T-helper 1 cell treated with Interleukin-12 subunit alpha and Interleukin-12 subunit beta and Interleukin-4 antibody, amounts not matched to agents 30 μg/mL and 1 μg/mL, for 36 hours (primary cell): ENCODE measurements around the gene DLGAP3.

Experiments
- H3K27ac Mint-ChIP-seq: one replicate; pipeline ENCODE4 v1.8.0; 2021; ENCODE audit warnings: mild to moderate bottlenecking, mixed read lengths
- H3K27me3 Mint-ChIP-seq: one replicate; pipeline ENCODE4 v1.8.0; 2021; ENCODE audit warnings: low read depth, mixed read lengths
- H3K36me3 Mint-ChIP-seq: one replicate; pipeline ENCODE4 v1.8.0; 2021; ENCODE audit warnings: low read depth, mixed read lengths
- H3K4me1 Mint-ChIP-seq: one replicate; pipeline ENCODE4 v1.8.0; 2021; ENCODE audit warnings: low read depth, mixed read lengths
- H3K4me3 Mint-ChIP-seq: one replicate; pipeline ENCODE4 v1.8.0; 2021; ENCODE audit warnings: mild to moderate bottlenecking, moderate library complexity, mixed read lengths
- H3K9me3 Mint-ChIP-seq: one replicate; pipeline ENCODE4 v1.8.0; 2021; ENCODE audit warnings: mixed read lengths

The DLGAP3 gene

DNA sequence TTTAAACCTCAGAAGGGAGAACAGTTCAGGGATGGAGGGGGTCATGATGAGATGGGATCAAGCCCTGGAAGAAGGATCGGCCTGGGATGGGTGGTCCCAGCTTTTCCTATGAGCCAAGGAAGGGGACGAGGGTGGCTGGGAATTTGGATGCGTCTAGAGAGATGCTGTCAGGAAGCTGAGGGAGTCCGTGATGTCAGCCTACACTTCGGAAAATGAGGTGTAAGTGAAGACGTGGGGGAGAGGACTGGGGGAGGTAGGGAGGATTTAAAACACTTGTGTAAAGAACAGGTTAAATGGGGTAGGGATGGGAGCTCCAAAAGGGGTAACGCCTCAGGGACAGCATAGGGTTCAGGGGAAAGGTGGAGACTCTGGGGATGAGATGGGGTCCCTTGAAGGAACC is 27.5 kb downstream of the DLGAP3 start:
- Mint-ChIP-seq H3K36me3 (no peaks in the 10 kb centered on the region), H3K27me3 (peaks cover 15% of the 10 kb centered on the region), H3K4me3 (no peak overlapping the region), H3K27ac (no peak overlapping the region), H3K4me1 (no peaks in the 10 kb centered on the region), H3K9me3 (no peaks in the 10 kb centered on the region)

DNA sequence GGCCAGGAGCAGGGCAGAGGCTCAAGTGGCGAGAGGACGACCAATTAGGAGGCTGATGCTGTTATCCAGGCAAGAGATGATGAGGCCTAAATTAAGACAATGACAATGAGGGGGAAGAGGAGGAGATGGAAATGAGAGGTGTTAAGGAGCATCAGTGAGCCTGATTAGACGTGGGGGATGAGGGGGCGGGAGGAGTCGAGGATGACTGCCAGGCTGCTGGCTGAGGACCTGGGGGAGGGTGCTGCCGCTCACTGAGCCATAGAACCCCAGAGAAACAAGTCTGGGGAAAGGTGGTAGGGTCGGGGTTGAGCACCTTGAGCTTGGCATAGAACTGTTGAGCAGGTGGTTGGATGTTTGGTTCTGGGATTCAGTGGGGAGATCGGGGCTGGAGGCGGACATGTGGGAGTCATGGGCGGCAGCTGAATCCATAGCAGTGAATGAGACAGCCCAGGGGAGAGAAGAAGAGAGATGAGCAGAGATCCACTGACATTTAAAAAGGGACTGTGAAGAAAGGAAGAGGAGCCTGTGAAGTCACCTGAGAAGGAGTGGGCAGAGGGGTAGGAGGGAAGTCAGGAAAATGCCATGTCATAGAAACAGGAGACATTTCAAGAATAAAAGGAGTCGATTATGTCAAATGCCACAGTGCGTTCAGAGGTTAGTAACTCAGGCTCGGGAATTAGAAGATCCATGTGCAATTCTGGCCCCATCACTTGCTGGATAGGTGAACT is 28.5 kb downstream of the DLGAP3 start:
- Mint-ChIP-seq H3K9me3 (no peaks in the 10 kb centered on the region), H3K36me3 (no peaks in the 10 kb centered on the region), H3K4me1 (no peaks in the 10 kb centered on the region), H3K4me3 (no peak overlapping the region), H3K27ac (no peak overlapping the region), H3K27me3 (peaks cover 15% of the 10 kb centered on the region)

DNA sequence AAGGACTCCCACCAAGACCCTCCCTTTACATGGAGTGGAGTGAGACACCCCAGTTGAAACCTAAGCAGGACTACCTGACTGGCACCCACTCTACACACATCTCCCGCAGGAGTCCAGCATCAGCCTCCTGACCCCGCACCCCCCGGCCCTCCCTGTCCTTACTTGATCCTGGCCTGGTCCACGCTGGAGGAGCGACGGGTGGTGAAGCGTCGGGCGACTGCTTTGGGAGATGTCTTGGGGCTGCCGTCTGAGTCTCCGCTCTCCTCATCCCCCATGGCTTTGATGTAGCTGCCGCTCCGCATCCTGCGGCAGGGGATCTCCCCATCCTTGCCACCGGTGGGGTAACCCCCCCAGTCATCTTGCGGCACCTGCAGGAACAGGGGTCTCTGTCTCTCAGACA is 29.5 kb downstream of the DLGAP3 start:
- H3K27ac Mint-ChIP-seq, result no peak overlapping the region
- no peak overlapping the region for H3K4me3 Mint-ChIP-seq
- H3K9me3 Mint-ChIP-seq, result no peaks in the 10 kb centered on the region
- no peaks in the 10 kb centered on the region for H3K36me3 Mint-ChIP-seq
- H3K27me3 Mint-ChIP-seq, result peaks cover 15% of the 10 kb centered on the region
- H3K4me1 Mint-ChIP-seq, result no peaks in the 10 kb centered on the region

DNA sequence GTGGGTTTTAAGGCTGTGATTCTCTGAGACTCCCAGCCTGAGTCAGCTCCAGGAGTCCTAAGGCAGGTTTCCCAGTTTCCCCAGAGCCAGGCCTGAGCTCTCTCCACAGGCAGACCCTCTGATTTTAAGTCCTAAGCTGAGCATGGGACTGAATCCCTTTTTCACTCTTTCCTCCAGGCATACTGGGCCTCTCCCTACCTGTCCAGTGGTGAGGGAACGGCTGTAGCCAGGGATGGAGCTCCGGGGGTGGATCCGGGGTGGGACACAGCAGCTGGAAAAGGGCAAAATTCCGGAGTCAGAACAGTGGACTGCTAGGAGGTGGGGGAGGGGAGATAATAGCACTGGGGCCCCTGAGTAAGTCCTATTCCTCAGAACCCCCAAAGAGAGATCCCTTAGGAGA is 30.0 kb downstream of the DLGAP3 start:
- Mint-ChIP-seq H3K4me1 (no peaks in the 10 kb centered on the region), H3K36me3 (no peaks in the 10 kb centered on the region), H3K27ac (no peak overlapping the region), H3K27me3 (peaks cover 15% of the 10 kb centered on the region), H3K4me3 (no peak overlapping the region), H3K9me3 (no peaks in the 10 kb centered on the region)

DNA sequence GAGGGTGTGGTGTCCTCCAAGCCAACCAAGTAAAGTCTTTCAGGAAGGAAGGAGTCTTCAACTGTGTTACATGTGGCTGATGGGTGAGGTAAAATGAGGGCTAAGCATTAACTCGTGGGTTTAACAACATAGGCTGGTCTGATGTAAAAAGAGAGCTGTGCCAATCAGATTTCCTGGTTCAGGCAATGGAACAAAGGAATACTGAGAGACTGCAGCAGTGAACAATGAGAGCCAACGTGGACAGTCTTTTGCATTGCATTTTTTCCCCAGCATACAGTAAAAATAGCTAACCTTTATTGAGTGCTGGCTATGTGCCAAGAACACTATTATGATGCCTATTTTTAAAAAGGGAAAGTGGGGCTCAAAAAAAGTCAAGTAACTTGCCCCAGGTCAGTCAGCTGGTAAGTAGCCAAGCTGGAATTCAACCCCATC is 31.1 kb downstream of the DLGAP3 start:
- no peaks in the 10 kb centered on the region for H3K4me1 Mint-ChIP-seq
- no peak overlapping the region for H3K27ac Mint-ChIP-seq
- H3K27me3 Mint-ChIP-seq, result peaks cover 19% of the 10 kb centered on the region
- no peaks in the 10 kb centered on the region for H3K36me3 Mint-ChIP-seq
- H3K4me3 Mint-ChIP-seq, result no peak overlapping the region
- no peaks in the 10 kb centered on the region for H3K9me3 Mint-ChIP-seq

DNA sequence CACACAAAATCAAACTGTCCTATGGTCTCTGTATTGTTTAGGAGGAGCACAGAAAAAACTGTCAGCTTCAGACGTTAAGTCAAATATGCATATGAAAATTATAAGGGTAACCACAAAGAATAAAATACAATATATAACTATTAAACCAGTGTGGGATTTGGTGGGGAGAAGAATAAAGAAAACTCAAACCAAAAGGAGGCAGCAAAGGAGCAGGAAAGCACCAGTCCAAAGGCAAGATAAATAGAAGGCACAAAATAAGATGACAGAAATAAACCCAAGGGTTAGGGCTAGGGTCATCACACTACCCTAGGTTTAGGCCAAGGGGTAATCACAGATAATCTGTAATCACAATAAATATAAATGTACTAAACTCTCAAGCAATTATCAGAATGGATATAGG is 32.8 kb downstream of the DLGAP3 start:
- Mint-ChIP-seq H3K27me3 (peaks cover 20% of the 10 kb centered on the region), H3K4me3 (no peak overlapping the region), H3K36me3 (no peaks in the 10 kb centered on the region), H3K27ac (no peak overlapping the region), H3K4me1 (no peaks in the 10 kb centered on the region), H3K9me3 (peaks cover 10% of the 10 kb centered on the region)

DNA sequence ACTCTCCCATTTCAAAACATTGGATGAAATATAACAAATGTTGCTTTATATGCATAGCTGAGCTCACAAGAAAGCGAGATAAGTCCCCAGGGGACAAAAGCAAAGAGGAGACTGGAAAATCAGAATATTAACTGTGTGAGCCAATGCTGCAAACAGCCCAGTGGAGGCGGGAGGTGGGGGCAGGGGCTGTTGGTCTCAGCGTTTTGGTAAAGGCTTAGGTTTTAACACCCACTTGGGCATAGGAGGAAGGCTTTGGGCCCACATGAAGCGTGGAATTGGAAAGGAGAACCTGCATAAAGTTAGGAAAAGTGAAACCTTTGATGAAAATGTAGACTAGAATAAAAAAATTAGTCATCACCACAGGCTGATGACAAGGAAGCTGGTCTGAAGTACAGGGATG is 39.7 kb downstream of the DLGAP3 start:
- peaks cover 40% of the 10 kb centered on the region for H3K27me3 Mint-ChIP-seq
- H3K27ac Mint-ChIP-seq, result no peak overlapping the region
- no peaks in the 10 kb centered on the region for H3K36me3 Mint-ChIP-seq
- peaks cover 15% of the 10 kb centered on the region for H3K9me3 Mint-ChIP-seq
- no peak overlapping the region for H3K4me3 Mint-ChIP-seq
- no peaks in the 10 kb centered on the region for H3K4me1 Mint-ChIP-seq

DNA sequence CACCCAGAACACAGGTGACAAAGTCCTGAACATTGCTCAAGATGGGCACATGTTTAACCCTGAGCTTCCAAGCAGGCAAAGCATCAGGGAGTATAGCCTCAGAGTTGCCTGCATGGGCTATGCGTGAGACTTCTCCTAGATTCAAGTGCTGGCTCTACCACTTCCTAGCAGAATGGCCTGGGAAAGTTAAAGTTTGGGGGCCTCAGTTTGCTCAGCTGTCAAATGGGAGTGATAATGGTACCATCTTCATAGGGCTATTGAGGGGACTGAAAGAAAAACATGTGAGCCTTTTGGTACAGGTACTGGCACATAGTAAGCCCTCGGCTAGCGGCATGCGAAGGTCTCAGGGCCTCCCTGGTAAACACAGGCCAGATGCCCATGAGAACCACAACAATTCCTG is 41.9 kb downstream of the DLGAP3 start:
- no peaks in the 10 kb centered on the region for H3K36me3 Mint-ChIP-seq
- H3K27me3 Mint-ChIP-seq, result peaks cover 51% of the 10 kb centered on the region
- H3K9me3 Mint-ChIP-seq, result peaks cover 14% of the 10 kb centered on the region
- H3K27ac Mint-ChIP-seq, result no peak overlapping the region
- no peaks in the 10 kb centered on the region for H3K4me1 Mint-ChIP-seq
- H3K4me3 Mint-ChIP-seq, result no peak overlapping the region

DNA sequence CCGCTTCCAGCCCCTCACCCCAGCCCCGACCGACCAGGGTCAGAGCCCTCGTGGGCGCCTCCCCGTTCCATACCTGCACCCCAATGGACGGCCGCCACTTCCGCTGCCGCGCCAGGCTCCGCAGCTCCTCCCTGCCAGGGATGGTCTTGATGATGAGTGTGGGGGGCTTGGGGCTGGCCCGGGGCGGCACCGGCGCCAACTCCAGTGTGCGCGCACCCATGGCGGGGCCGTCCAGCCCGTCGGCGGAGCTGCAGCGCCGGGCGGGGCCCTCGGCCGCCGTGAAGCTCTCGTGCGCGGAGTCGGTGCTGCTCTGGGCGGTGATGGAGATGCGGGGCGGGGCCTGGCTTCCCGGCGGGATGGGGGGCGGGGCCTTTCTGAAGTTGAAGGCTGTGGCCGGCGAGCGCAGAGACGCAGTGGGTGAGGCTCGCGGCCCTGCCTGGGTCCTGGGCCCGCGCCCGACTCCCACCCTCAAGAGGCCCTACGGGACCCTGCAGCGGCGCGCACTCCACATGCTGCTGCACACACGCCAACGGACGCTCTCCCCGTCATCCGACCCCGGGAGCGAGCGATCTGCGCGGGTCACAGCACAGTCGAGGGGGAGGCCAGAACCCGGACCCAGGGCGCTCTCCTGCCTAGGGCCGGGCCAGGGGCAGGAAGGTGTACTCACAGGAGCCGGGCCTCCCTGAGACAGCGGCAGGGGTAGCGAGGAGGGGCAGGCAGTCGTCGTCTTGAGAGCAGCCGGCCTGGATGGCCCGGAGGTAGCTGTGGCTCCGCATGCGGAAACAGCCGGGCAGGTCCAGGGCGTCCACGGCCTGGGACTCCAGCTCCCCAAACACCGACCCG is 43.8 kb downstream of the DLGAP3 start:
- Mint-ChIP-seq H3K9me3 (no peaks in the 10 kb centered on the region), H3K27ac (no peak overlapping the region), H3K36me3 (no peaks in the 10 kb centered on the region), H3K27me3 (peaks cover 45% of the 10 kb centered on the region), H3K4me3 (peak overlapping the region; percentile 37), H3K4me1 (no peaks in the 10 kb centered on the region)

DNA sequence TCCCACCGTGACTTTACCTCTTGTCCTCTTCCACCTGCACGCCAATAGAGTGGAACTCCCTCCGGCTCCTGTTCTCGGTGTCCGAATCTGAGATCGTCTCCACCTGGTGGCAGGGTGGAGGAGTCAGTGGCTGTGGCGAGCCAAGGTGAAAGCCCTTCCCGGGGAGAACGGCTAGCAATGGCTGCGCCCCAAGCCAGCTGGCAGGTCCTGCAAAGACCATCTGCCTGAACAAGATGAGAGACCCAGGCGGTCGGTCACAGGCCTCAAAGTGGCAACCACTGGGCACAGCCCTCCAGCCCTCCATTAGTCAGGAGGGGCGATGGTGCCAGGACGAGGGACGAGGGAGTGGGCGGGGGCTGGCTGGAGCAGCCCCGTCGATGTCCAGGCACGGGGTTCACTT is 44.5 kb downstream of the DLGAP3 start:
- no peak overlapping the region for H3K27ac Mint-ChIP-seq

DNA sequence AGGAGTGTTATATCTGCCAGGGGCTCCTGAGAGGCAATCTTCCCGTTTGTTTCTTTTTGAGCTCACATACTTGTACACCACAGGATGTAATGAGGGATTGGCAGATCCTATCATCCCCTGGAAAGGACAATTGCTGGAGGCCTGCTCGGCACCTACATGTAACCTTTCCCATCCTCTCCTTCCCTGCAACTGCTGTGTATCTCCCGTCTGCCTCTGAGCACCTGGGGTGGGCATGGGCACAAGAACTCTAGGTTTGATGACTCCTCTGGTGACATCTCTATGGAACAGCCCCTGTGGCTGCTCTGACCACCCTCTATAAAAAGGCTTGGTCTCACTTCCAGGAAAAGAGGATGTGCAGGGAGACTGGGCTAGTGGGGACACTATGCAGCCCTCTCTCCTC is 44.9 kb downstream of the DLGAP3 start:
- Mint-ChIP-seq H3K9me3 (no peaks in the 10 kb centered on the region), H3K27me3 (peaks cover 47% of the 10 kb centered on the region), H3K27ac (no peak overlapping the region), H3K4me1 (no peaks in the 10 kb centered on the region), H3K4me3 (no peak overlapping the region), H3K36me3 (no peaks in the 10 kb centered on the region)

More for the DNA sequence above, 44.5 kb downstream of the DLGAP3 start:
- H3K4me1 Mint-ChIP-seq, result no peaks in the 10 kb centered on the region
- peaks cover 46% of the 10 kb centered on the region for H3K27me3 Mint-ChIP-seq
- peak overlapping the region; percentile 66 for H3K4me3 Mint-ChIP-seq
- no peaks in the 10 kb centered on the region for H3K36me3 Mint-ChIP-seq
- H3K9me3 Mint-ChIP-seq, result no peaks in the 10 kb centered on the region

DNA sequence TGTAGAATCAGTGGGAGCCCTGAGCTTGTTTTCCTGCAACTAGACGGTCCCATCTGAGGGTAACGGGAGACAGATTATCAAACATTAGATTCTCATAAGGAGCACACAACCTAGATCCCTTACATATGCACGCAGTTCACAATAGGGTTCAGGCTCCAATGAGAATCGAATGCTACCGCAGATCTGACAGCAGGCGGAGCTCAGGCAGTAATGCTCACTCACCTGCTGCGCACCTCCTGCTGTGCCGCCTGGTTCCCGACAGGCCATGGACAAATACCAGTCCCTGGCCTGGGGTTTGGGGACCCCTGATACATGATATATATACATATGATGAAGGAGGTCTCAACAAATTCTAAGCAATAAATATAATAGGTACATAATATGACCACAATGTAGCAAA is 50.2 kb downstream of the DLGAP3 start:
- H3K4me1 Mint-ChIP-seq, result no peaks in the 10 kb centered on the region
- H3K27ac Mint-ChIP-seq, result no peak overlapping the region
- peaks cover 37% of the 10 kb centered on the region for H3K27me3 Mint-ChIP-seq
- no peaks in the 10 kb centered on the region for H3K9me3 Mint-ChIP-seq
- no peaks in the 10 kb centered on the region for H3K36me3 Mint-ChIP-seq
- no peak overlapping the region for H3K4me3 Mint-ChIP-seq

DNA sequence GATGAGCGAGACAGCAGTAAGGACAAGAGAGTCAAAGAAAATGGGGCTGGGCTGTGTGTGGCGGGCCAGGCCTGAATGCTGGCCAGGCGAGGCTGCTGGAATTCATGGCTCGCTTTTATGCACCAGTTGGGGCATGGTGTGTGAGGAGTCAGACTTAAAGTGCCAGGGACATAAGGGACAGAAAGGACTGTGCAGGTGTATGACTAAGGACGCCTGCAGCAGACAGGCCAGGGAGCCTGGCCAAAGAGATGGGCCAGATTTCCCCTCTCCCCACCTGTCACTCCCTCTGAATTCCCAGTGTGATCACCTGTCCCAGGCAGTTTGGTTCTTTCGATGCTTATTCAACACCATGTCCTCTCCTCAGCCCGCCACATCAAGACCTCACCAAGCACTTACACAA is 53.0 kb downstream of the DLGAP3 start:
- H3K27ac Mint-ChIP-seq, result no peak overlapping the region
- no peaks in the 10 kb centered on the region for H3K9me3 Mint-ChIP-seq
- H3K36me3 Mint-ChIP-seq, result no peaks in the 10 kb centered on the region
- H3K4me3 Mint-ChIP-seq, result no peak overlapping the region
- no peaks in the 10 kb centered on the region for H3K4me1 Mint-ChIP-seq
- peaks cover 49% of the 10 kb centered on the region for H3K27me3 Mint-ChIP-seq

DNA sequence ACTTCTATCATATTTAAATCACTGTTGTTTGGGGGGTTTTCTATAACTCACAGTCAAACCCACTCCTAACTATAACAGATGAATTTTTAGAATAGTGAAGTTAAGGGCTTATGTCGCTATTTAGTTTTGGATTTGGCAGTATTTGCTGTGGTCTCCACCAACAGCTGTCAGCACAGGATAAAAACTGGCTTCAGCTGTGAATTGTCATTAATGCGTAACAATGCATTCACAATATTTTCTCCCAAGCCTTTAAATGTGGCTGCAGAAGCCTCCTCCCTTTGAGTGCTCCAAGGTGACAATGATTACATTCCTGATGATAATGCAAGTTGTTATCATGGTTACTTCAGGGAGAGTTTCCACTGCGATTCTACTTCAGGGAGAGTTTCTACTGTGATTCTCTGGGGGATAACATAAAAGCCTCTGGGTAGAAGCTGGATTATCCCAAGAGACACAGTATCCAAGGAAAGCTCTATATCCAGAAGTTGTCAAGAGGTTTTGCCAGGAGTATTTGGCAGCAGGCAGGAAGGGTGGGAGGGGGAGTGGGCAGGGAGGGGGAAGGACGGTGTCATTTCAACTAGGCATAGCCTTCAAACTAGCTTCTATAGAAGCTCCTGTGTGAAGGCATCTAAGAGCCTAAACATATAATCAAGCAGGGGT is 55.0 kb downstream of the DLGAP3 start:
- Mint-ChIP-seq H3K4me1 (no peaks in the 10 kb centered on the region), H3K4me3 (no peak overlapping the region), H3K9me3 (no peaks in the 10 kb centered on the region), H3K27me3 (peaks cover 48% of the 10 kb centered on the region), H3K27ac (no peak overlapping the region), H3K36me3 (no peaks in the 10 kb centered on the region)

DNA sequence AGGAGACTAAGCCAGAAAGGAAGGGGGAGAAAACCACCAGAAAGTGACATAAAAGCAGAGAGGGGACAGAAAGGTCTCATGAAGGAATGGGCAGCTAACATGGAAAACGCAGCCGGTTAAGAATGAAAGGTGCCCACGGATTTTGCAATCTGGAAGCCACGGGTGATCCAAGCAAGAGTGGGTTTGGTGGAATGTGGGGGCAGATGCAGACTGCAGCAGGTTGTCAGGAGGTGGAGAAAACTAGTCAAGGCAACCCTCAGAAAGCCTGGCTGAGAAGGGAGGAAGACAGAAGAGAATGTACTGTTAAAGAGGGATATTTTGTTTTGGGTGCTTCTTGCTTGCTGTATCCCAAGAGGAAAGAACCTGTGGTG is 57.3 kb downstream of the DLGAP3 start:
- Mint-ChIP-seq H3K4me3 (no peak overlapping the region), H3K4me1 (peaks cover 2% of the 10 kb centered on the region), H3K36me3 (no peaks in the 10 kb centered on the region), H3K27ac (no peak overlapping the region), H3K27me3 (peaks cover 59% of the 10 kb centered on the region), H3K9me3 (no peaks in the 10 kb centered on the region)
